ENCODE data around the gene MRPL22.

DNA sequence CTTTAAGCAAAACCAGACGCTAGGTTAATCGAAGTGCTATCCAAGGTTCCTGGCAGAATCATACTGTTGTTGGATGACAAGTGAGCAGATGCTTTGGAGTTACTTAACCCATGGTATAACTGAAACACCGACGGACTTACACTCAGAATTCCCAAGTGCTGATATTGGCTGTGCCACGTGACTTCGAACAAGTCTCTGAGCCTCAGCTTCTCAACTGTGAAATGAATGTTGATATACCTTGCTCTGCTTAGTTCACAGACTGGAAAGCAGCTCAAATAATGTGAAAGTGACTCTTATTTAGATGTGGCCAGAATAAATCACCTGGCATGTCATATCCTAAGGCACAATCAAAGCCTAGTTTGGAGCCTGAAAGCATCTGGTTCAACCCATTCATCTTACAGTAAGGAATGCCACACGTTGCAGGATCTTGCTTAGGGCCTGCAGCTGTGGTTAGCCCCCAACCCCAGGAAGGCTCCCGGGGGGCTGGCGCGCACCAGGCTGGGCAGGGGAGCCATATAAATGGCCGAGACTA is 3.6 kb upstream of the MRPL22 start:
- no peak for TF ChIP-seq ZBTB8A (tag by site-specific recombination; IDR thresholded peaks at IDR 0.05)
- TF ChIP-seq, protein P1, sequence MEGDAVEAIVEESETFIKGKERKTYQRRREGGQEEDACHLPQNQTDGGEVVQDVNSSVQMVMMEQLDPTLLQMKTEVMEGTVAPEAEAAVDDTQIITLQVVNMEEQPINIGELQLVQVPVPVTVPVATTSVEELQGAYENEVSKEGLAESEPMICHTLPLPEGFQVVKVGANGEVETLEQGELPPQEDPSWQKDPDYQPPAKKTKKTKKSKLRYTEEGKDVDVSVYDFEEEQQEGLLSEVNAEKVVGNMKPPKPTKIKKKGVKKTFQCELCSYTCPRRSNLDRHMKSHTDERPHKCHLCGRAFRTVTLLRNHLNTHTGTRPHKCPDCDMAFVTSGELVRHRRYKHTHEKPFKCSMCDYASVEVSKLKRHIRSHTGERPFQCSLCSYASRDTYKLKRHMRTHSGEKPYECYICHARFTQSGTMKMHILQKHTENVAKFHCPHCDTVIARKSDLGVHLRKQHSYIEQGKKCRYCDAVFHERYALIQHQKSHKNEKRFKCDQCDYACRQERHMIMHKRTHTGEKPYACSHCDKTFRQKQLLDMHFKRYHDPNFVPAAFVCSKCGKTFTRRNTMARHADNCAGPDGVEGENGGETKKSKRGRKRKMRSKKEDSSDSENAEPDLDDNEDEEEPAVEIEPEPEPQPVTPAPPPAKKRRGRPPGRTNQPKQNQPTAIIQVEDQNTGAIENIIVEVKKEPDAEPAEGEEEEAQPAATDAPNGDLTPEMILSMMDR (tag by site-specific recombination; IDR thresholded peaks at IDR 0.05) = no peak
- TF ChIP-seq, protein P2, sequence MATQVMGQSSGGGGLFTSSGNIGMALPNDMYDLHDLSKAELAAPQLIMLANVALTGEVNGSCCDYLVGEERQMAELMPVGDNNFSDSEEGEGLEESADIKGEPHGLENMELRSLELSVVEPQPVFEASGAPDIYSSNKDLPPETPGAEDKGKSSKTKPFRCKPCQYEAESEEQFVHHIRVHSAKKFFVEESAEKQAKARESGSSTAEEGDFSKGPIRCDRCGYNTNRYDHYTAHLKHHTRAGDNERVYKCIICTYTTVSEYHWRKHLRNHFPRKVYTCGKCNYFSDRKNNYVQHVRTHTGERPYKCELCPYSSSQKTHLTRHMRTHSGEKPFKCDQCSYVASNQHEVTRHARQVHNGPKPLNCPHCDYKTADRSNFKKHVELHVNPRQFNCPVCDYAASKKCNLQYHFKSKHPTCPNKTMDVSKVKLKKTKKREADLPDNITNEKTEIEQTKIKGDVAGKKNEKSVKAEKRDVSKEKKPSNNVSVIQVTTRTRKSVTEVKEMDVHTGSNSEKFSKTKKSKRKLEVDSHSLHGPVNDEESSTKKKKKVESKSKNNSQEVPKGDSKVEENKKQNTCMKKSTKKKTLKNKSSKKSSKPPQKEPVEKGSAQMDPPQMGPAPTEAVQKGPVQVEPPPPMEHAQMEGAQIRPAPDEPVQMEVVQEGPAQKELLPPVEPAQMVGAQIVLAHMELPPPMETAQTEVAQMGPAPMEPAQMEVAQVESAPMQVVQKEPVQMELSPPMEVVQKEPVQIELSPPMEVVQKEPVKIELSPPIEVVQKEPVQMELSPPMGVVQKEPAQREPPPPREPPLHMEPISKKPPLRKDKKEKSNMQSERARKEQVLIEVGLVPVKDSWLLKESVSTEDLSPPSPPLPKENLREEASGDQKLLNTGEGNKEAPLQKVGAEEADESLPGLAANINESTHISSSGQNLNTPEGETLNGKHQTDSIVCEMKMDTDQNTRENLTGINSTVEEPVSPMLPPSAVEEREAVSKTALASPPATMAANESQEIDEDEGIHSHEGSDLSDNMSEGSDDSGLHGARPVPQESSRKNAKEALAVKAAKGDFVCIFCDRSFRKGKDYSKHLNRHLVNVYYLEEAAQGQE (tag by site-specific recombination; IDR thresholded peaks at IDR 0.05) = no peak
- TF ChIP-seq ZNF416 (tag by site-specific recombination; IDR thresholded peaks at IDR 0.05) = no peak
- no peak for TF ChIP-seq ZNF747 (tag by site-specific recombination; IDR thresholded peaks at IDR 0.05)

All from HEK293 (cell line).